Measurements from ENCODE around the gene CCDC40. TPM values are rescaled to one million over a fixed set of nuclear protein-coding genes. Genes with fewer than 3 reads are reported as not detected.

Gene CCDC40
- total RNA-seq, result 1.8 and 1.9 TPM in 2 replicates

GRCh38 chr17:80035937-80036714, at the start of gene CCDC40:
CCDC40 (plus strand) TSS chr17:80036642; CDS start chr17:80036663, 21 bp downstream.

GRCh38 chr17:80035687-80035936, 830 bp upstream of the CCDC40 start, which contains the start of gene TBC1D16:
TBC1D16 (minus strand) TSS chr17:80035872; CDS start chr17:80013547, 22,325 bp downstream.

GRCh38 chr17:80101011-80101945, 64.8 kb downstream of the CCDC40 start, which contains the start of gene GAA:
GAA (plus strand) TSS chr17:80101581; CDS start chr17:80104587, 3,006 bp downstream.

GRCh38 chr17:80147035-80147822, 110.8 kb downstream of the CCDC40 start, which contains the start of gene EIF4A3:
EIF4A3 (minus strand) TSS chr17:80147128; CDS start chr17:80146961, 167 bp downstream.

Other genes starting within 250 kb of the CCDC40 start
- gene CBX8, start 239.6 kb upstream of the CCDC40 start, total RNA-seq, result 2.3 and 2.8 TPM in 2 replicates
- gene CBX4, start 197.2 kb upstream of the CCDC40 start, total RNA-seq, result 7.4 and 9.4 TPM in 2 replicates
- gene TBC1D16, start 770 bp upstream of the CCDC40 start, total RNA-seq, result 38.5 and 51.9 TPM in 2 replicates
- 48.0 and 96.0 TPM in 2 replicates for gene GAA, start 64.9 kb downstream of the CCDC40 start, total RNA-seq
- gene EIF4A3, start 110.5 kb downstream of the CCDC40 start, total RNA-seq, result 72.2 and 80.3 TPM in 2 replicates
- 0.03 TPM in 1 of 2 replicates, not detected in the other for gene CARD14, start 133.4 kb downstream of the CCDC40 start, total RNA-seq
- 11.0 and 25.1 TPM in 2 replicates for gene SGSH, start 183.7 kb downstream of the CCDC40 start, total RNA-seq
- 12.4 and 19.0 TPM in 2 replicates for gene SLC26A11, start 183.8 kb downstream of the CCDC40 start, total RNA-seq
- 189 and 228 TPM in 2 replicates for gene RNF213, start 224.2 kb downstream of the CCDC40 start, total RNA-seq

All from smooth muscle cell of the pulmonary artery (primary cell).